Endothelial cell of umbilical vein (primary cell): ENCODE results near the gene BOD1L1. TPM values are rescaled to one million over a fixed set of nuclear protein-coding genes. Genes with fewer than 3 reads are reported as not detected.

ENCODE experiments used
- BruUV-seq: library from RNA; stranded (reverse); fragments of 400-500 nt; replicated peaks from 2 replicates; lab custom pipeline; 2021; lab: Mats Ljungman, UMichigan
- CTCF ChIA-PET: fragments of 300-600, 350-600 bp; sonication (Branson Sonifier 250); formaldehyde crosslinking; loops from one replicate; lab custom pipeline; 2021; ENCODE audit warnings: antibody characterized with exemption, inconsistent platforms; lab: Charles Lee
- POLR2A ChIA-PET: fragments of 300-600, 350-600 bp; sonication (Branson Sonifier 250); formaldehyde crosslinking; loops from one replicate; lab custom pipeline; 2021; ENCODE audit warnings: antibody characterized with exemption, inconsistent platforms; lab: Charles Lee
- DNase-seq: peaks from one replicate; pipeline ENCODE4 v3.0.0-alpha.2; 2011; ENCODE audit warnings: low read depth, low spot score
- FAIRE-seq: peaks from 2 replicates; lab custom pipeline; 2011; peaks lifted over from hg19 to GRCh38; lab: Jason Lieb, UNC
- H2AFZ ChIP-seq: 2 replicates; pipeline ENCODE4 v1.6.0; 2012; ENCODE audit warnings: low read depth, low read length, control low read depth, inconsistent platforms
- H3K27ac ChIP-seq: 2 replicates; pipeline ENCODE4 v1.5.1; 2011; ENCODE audit warnings: low read depth, mild to moderate bottlenecking, control low read depth, low read length, moderate library complexity; ENCODE audit not compliant: insufficient read depth
- H3K27me3 ChIP-seq, 2 experiments: 2 replicates each; pipeline versions ENCODE4 v1.6.0 to v1.6.1; 2011; ENCODE audit warnings: low read length in 2 of 2, mixed read lengths in 1 of 2; ENCODE audit not compliant: control insufficient read depth in 2 of 2, insufficient read depth in 2 of 2
- H3K36me3 ChIP-seq, 2 experiments: 2 replicates in 1 of 2; 3 replicates in 1 of 2; pipeline ENCODE4 v1.5.1; 2011; ENCODE audit warnings: low read length in 2 of 2, mild to moderate bottlenecking in 1 of 2, moderate library complexity in 1 of 2; ENCODE audit not compliant: control insufficient read depth in 2 of 2, insufficient read depth in 2 of 2; ENCODE audit errors: extremely low read depth in 1 of 2
- H3K4me1 ChIP-seq: 3 replicates; pipeline ENCODE4 v1.5.1; 2011; ENCODE audit warnings: mild to moderate bottlenecking, low read length; ENCODE audit not compliant: control insufficient read depth, insufficient read depth; ENCODE audit errors: extremely low read depth
- H3K4me2 ChIP-seq: 2 replicates; pipeline ENCODE4 v1.6.1; 2011; ENCODE audit warnings: low read length, control low read depth, mixed read lengths; ENCODE audit not compliant: insufficient read depth
- H3K4me3 ChIP-seq, 3 experiments: fragments of 200-600 bp in 1 of 3; sonication (generic), shearing (Covaris generic) in 1 of 3; replicated peaks in 1 of 3; 2 replicates each; pipeline ENCODE4 v1.5.1; 2011 to 2016; ENCODE audit warnings: control low read depth in 3 of 3, low read length in 3 of 3, mild to moderate bottlenecking in 2 of 3, inconsistent platforms in 1 of 3, low read depth in 1 of 3, moderate library complexity in 1 of 3; ENCODE audit not compliant: insufficient read depth in 1 of 3
- H3K79me2 ChIP-seq: 2 replicates; pipeline ENCODE4 v1.6.0; 2012; ENCODE audit warnings: low read length, inconsistent platforms; ENCODE audit not compliant: control insufficient read depth, insufficient read depth
- H3K9ac ChIP-seq: replicated peaks from 2 replicates; pipeline ENCODE3; 2011; ENCODE audit warnings: low read length, control low read depth; ENCODE audit not compliant: insufficient read depth; ENCODE audit errors: extremely low read depth
- H3K9me1 ChIP-seq: replicated peaks from 3 replicates; pipeline ENCODE4 v1.6.0; 2011; ENCODE audit warnings: mild to moderate bottlenecking, low read length; ENCODE audit not compliant: control insufficient read depth, insufficient read depth; ENCODE audit errors: extremely low read depth
- H3K9me3 ChIP-seq: replicated peaks from 2 replicates; pipeline ENCODE4 v1.5.1; 2012; ENCODE audit warnings: low read length, inconsistent platforms; ENCODE audit not compliant: control insufficient read depth, insufficient read depth
- H4K20me1 ChIP-seq: replicated peaks from 2 replicates; pipeline ENCODE3; 2011; ENCODE audit warnings: mild to moderate bottlenecking, low read length; ENCODE audit not compliant: control insufficient read depth, insufficient read depth; ENCODE audit errors: extremely low read depth
- CTCF ChIP-seq, 2 donors: IDR thresholded peaks; 1 replicate in 1 of 2; 2 replicates in 1 of 2; pipeline ENCODE4 v1.5.1; 2011; ENCODE audit warnings: low read length in 2 of 2, mild to moderate bottlenecking in 2 of 2, moderate library complexity in 2 of 2, control low read depth in 1 of 2, inconsistent platforms in 1 of 2, low read depth in 1 of 2; ENCODE audit not compliant: insufficient read depth in 1 of 2; ENCODE audit errors: extremely low read depth in 1 of 2
- EZH2 ChIP-seq: IDR thresholded peaks from 2 replicates; pipeline ENCODE4 v1.6.1; 2012; ENCODE audit warnings: borderline replicate concordance, low read depth, mild to moderate bottlenecking, moderate library complexity, low read length, inconsistent platforms; ENCODE audit not compliant: severe bottlenecking
- FOS ChIP-seq: IDR thresholded peaks from 2 replicates; pipeline ENCODE4 v1.6.1; 2011; ENCODE audit warnings: mild to moderate bottlenecking, low read length, moderate library complexity, borderline replicate concordance; ENCODE audit not compliant: insufficient read depth
- GATA2 ChIP-seq: IDR thresholded peaks from 2 replicates; pipeline ENCODE4 v1.7.0; 2011; ENCODE audit warnings: low read depth, mild to moderate bottlenecking, moderate library complexity, mixed read lengths, low read length; ENCODE audit not compliant: insufficient read length, insufficient read depth
- JUN ChIP-seq: IDR thresholded peaks from 2 replicates; pipeline ENCODE4 v1.6.1; 2011; ENCODE audit warnings: borderline replicate concordance, low read depth; ENCODE audit not compliant: insufficient read length, insufficient read depth
- MAX ChIP-seq: IDR thresholded peaks from 2 replicates; pipeline ENCODE4 v1.6.1; 2011; ENCODE audit not compliant: insufficient read depth, insufficient read length
- MYC ChIP-seq: IDR thresholded peaks from one replicate; pipeline ENCODE4 v1.6.1; 2011; ENCODE audit warnings: mild to moderate bottlenecking, low read depth, low read length
- POLR2A ChIP-seq: IDR thresholded peaks from 2 replicates; pipeline ENCODE4 v1.6.1; 2012; ENCODE audit warnings: low read depth, mild to moderate bottlenecking, control low read depth, low read length
- POLR2AphosphoS5 ChIP-seq: IDR thresholded peaks from 2 replicates; pipeline ENCODE4 v1.6.1; 2012; ENCODE audit warnings: low read depth, mild to moderate bottlenecking, control low read depth, low read length, moderate library complexity; ENCODE audit not compliant: insufficient read depth
- dilution Hi-C: fragments of 300-500 bp; cut with MboI; formaldehyde crosslinking; loops from one replicate; pipeline ENCODE4 v1.15.0; 2019; ENCODE audit warnings: low sequenced_read_pairs; ENCODE audit not compliant: extremely low pct_ligation_motif_present
- intact Hi-C: fragments of 100-400 bp; cut with micrococcal nuclease; formaldehyde crosslinking; loops from one replicate; pipeline ENCODE4 v1.10.0; 2022
- polyA plus RNA-seq, 4 experiments: library from polyadenylated mRNA; depleted of rRNA in 3 of 4; stranded (reverse) in 3 of 4; unstranded in 1 of 4; fragments of >200 nt; gene quantifications; 2 replicates each; pipeline versions ENCODE4 v1.2.1 to v1.2.3, GENCODE V29; 2011 to 2012; ENCODE audit warnings: missing spikeins in 1 of 4
- total RNA-seq: library from RNA; stranded (reverse); gene quantifications from 2 replicates; pipeline ENCODE4 v1.2.3, GENCODE V29; 2021

Gene BOD1L1
- total and polyA plus RNA-seq, 2 donors (not counting 3 experiments of a cell fraction or from before 2014, with no cell fraction given), result 5.2 to 31.2 TPM

- FAIRE-seq (no peak), DNase-seq (no peak)
- H3K9me3 ChIP-seq, result peaks cover 7% of the 10 kb centered on the region
- no peaks in the 10 kb centered on the region for H3K9me1 ChIP-seq
- no peaks in the 10 kb centered on the region for H3K36me3 ChIP-seq
- ChIA-PET POLR2A (no interaction called here), CTCF (interaction anchor here (0.8 kb wide), 1 partner anchor 19 kb away, joined by 3 read pairs; no protein-coding TSS in a partner anchor)
- H3K4me3 ChIP-seq, result no peak overlapping the region
- BruUV-seq, result no TSS peak
- no peak overlapping the region for H3K27ac ChIP-seq
- dilution Hi-C loops (no loop called here), intact Hi-C loops (no loop called here)
- H3K79me2 ChIP-seq, result no peaks in the 10 kb centered on the region
- peaks cover 96 to 97% of the 10 kb centered on the region in 2 experiments for H3K27me3 ChIP-seq
- no peak for TF ChIP-seq POLR2AphosphoS5
- TF ChIP-seq MAX, result no peak
- TF ChIP-seq GATA2, result no peak
- no peak for TF ChIP-seq FOS
- no peak for TF ChIP-seq MYC
- TF ChIP-seq EZH2, result no peak
- TF ChIP-seq POLR2A, result no peak
- TF ChIP-seq JUN, result no peak
- TF ChIP-seq CTCF (IDR thresholded peaks at IDR 0.05; ENCODE audit: extremely low read depth in 1 of 2, insufficient read depth in 1 of 2, low read depth in 1 of 2, low read length in 2 of 2), result no peak
- H2AFZ ChIP-seq, result no peak overlapping the region
- no peak overlapping the region for H3K4me2 ChIP-seq
- H3K4me1 ChIP-seq, result no peaks in the 10 kb centered on the region
- H4K20me1 ChIP-seq, result no peaks in the 10 kb centered on the region
- H3K9ac ChIP-seq, result no peak overlapping the region
Observed at GRCh38 chr4:13528821-13529127, 98.8 kb downstream of the BOD1L1 start.
